WTC11 (cell line): ENCODE results near the gene SLC2A5. TPM values are rescaled to one million over a fixed set of nuclear protein-coding genes. Genes with fewer than 3 reads are reported as not detected.

Experiments
- ATAC-seq: fragments of 200-7000 bp; cut with Tn5 transposase; 2 replicates; pipeline ENCODE4 v1.10.0; 2021; ENCODE audit warnings: mild to moderate bottlenecking, moderate library complexity
- CTCF ChIA-PET: fragments of 300-600 bp; sonication (Branson Sonifier 250); formaldehyde crosslinking; loops from one replicate; lab custom pipeline; 2021; ENCODE audit warnings: antibody characterized with exemption; lab: Charles Lee
- POLR2A ChIA-PET: fragments of 350-600 bp; sonication (Branson Sonifier 250); formaldehyde crosslinking; loops from one replicate; lab custom pipeline; 2021; ENCODE audit warnings: antibody characterized with exemption; lab: Charles Lee
- DNase-seq: peaks from one replicate; pipeline ENCODE4 v3.0.0; 2021; ENCODE audit warnings: low spot score
- H3K27ac Mint-ChIP-seq: 2 replicates; pipeline ENCODE4 v1.8.0; 2021; ENCODE audit warnings: mixed read lengths
- H3K27me3 Mint-ChIP-seq: 2 replicates; pipeline ENCODE4 v1.8.0; 2021; ENCODE audit warnings: low read depth, mild to moderate bottlenecking, moderate library complexity, mixed read lengths
- H3K36me3 Mint-ChIP-seq: 2 replicates; pipeline ENCODE4 v1.8.0; 2021; ENCODE audit warnings: mixed read lengths
- H3K4me1 Mint-ChIP-seq: 2 replicates; pipeline ENCODE4 v1.8.0; 2022; ENCODE audit warnings: mixed read lengths
- H3K4me3 Mint-ChIP-seq: 2 replicates; pipeline ENCODE4 v1.8.0; 2021; ENCODE audit warnings: mild to moderate bottlenecking, moderate library complexity, mixed read lengths
- H3K9me3 Mint-ChIP-seq: 2 replicates; pipeline ENCODE4 v1.8.0; 2021; ENCODE audit warnings: mixed read lengths
- CREB1 ChIP-seq: sonication (generic); formaldehyde crosslinking; IDR thresholded peaks from 2 replicates; pipeline ENCODE4 v1.8.0; 2023; ENCODE audit warnings: mild to moderate bottlenecking, missing genetic modification reagents
- EMX1 ChIP-seq: fragments of 250-450 bp; sonication (Bioruptor Pico); IDR thresholded peaks from 2 replicates; pipeline ENCODE4 v1.8.0; 2021; ENCODE audit warnings: mild to moderate bottlenecking
- ERG ChIP-seq: fragments of 250-450 bp; sonication (Bioruptor Pico); IDR thresholded peaks from 2 replicates; pipeline ENCODE4 v1.8.0; 2021; ENCODE audit warnings: mild to moderate bottlenecking
- FOXP1 ChIP-seq: sonication (generic); formaldehyde crosslinking; IDR thresholded peaks from 2 replicates; pipeline ENCODE4 v1.8.0; 2022; ENCODE audit warnings: missing genetic modification reagents, mild to moderate bottlenecking, moderate library complexity, borderline replicate concordance
- JAZF1 ChIP-seq: fragments of 250-450 bp; sonication (Bioruptor Pico); IDR thresholded peaks from 2 replicates; pipeline ENCODE4 v1.9.0; 2021; ENCODE audit warnings: moderate library complexity, mild to moderate bottlenecking, inconsistent platforms
- KAT7 ChIP-seq: sonication (generic); formaldehyde crosslinking; IDR thresholded peaks from 2 replicates; pipeline ENCODE4 v1.8.1; 2023; ENCODE audit warnings: missing genetic modification reagents, mild to moderate bottlenecking, borderline replicate concordance
- NFATC4 ChIP-seq: fragments of 250-450 bp; sonication (Bioruptor Pico); IDR thresholded peaks from 2 replicates; pipeline ENCODE4 v1.9.0; 2021; ENCODE audit warnings: mild to moderate bottlenecking
- NR1H2 ChIP-seq: sonication (generic); formaldehyde crosslinking; IDR thresholded peaks from 2 replicates; pipeline ENCODE4 v1.9.0; 2021; ENCODE audit warnings: mild to moderate bottlenecking, moderate library complexity, missing genetic modification reagents
- RELA ChIP-seq: sonication (generic); formaldehyde crosslinking; IDR thresholded peaks from 2 replicates; pipeline ENCODE4 v1.8.1; 2022; ENCODE audit warnings: missing genetic modification reagents, mild to moderate bottlenecking, borderline replicate concordance
- SMAD3 ChIP-seq: sonication (generic); formaldehyde crosslinking; IDR thresholded peaks from 2 replicates; pipeline ENCODE4 v1.8.0; 2022; ENCODE audit warnings: missing genetic modification reagents, mild to moderate bottlenecking, borderline replicate concordance
- STAT6 ChIP-seq: sonication (generic); formaldehyde crosslinking; conservative IDR thresholded peaks from 2 replicates; pipeline ENCODE4 v1.8.1; 2023; ENCODE audit warnings: mild to moderate bottlenecking, low read depth, missing genetic modification reagents, moderate library complexity
- TEAD1 ChIP-seq: sonication (generic); formaldehyde crosslinking; IDR thresholded peaks from 2 replicates; pipeline ENCODE4 v1.8.0; 2022; ENCODE audit warnings: mild to moderate bottlenecking, missing genetic modification reagents
- ZBTB21 ChIP-seq: sonication (generic); formaldehyde crosslinking; IDR thresholded peaks from 2 replicates; pipeline ENCODE4 v1.8.1; 2023; ENCODE audit warnings: mild to moderate bottlenecking, missing genetic modification reagents, borderline replicate concordance
- ZMAT4 ChIP-seq: fragments of 250-450 bp; sonication (Bioruptor Pico); IDR thresholded peaks from 2 replicates; pipeline ENCODE4 v1.9.0; 2021; ENCODE audit warnings: mild to moderate bottlenecking
- ZNF219 ChIP-seq: sonication (generic); formaldehyde crosslinking; IDR thresholded peaks from 2 replicates; pipeline ENCODE4 v1.8.0; 2023; ENCODE audit warnings: missing genetic modification reagents, mild to moderate bottlenecking, borderline replicate concordance
- ZNF281 ChIP-seq: sonication (generic); formaldehyde crosslinking; IDR thresholded peaks from 2 replicates; pipeline ENCODE4 v1.8.0; 2023; ENCODE audit warnings: mild to moderate bottlenecking, missing genetic modification reagents
- ZNF416 ChIP-seq: fragments of 250-450 bp; sonication (Bioruptor Pico); IDR thresholded peaks from 2 replicates; pipeline ENCODE4 v1.9.0; 2021; ENCODE audit warnings: mild to moderate bottlenecking, inconsistent platforms
- ZNF671 ChIP-seq: fragments of 250-450 bp; sonication (Bioruptor Pico); IDR thresholded peaks from 2 replicates; pipeline ENCODE4 v1.8.0; 2021; ENCODE audit warnings: mild to moderate bottlenecking
- total RNA-seq: library from RNA; stranded (reverse); gene quantifications from 3 replicates; pipeline ENCODE4 v1.2.3, GENCODE V29; 2021
- TF ChIP-seq, protein P1 (sequence below): sonication (generic); formaldehyde crosslinking; IDR thresholded peaks from 2 replicates; pipeline ENCODE4 v1.8.1; 2022; ENCODE audit warnings: mild to moderate bottlenecking, missing genetic modification reagents, moderate library complexity, borderline replicate concordance
- TF ChIP-seq, protein P2 (sequence below): sonication (generic); formaldehyde crosslinking; IDR thresholded peaks from 2 replicates; pipeline ENCODE4 v1.8.1; 2022; ENCODE audit warnings: low read depth, missing genetic modification reagents, borderline replicate concordance

The SLC2A5 gene
- total RNA-seq, 1 experiment from 2014 or later: 0.04 TPM

DNA sequence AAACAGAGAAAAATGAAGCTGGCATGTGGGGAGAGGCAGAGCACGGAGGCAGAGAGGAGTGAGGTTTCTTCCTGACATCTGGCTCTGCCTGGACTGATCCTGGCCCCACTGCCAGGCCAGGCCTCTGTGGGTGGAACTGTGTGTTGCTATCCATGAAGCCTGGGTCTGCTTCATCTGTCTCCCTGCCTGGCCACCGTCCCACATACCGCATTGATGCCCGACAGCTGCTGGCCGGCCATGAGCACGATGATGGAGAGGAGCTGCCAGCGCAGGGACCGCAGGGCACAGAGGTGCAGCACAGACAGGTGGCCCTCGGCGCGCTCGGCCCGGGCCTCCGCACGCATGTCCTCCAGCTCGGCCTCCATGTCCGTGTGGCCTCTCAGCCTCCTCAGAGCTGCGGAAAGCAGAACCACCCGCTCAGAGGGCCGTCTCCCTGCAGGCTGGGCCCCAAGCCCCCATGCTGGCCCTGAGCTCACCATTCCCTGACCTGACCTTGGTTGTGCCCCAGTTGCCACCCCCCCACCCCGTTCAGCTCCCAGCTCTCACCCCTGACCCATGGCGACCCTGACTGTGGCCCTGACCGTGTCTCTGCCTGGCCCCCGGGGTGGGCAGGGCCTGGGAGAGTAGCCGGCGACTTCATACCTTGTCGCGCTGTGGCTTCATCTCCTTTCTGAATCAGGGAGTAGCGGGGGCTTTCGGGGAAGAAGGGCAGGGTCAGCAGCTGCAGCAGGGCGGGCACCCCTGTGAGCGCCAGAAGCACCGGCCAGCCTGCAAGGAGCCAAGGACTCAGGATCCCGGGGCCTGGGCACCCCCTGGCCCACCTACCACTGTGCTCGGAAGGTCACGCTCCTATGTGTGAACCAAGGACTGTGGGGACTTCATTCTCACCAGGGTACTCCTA is 54.7 kb downstream of the SLC2A5 start (continued):
- TF ChIP-seq JAZF1: no peak
- no peak for TF ChIP-seq KAT7 (CRISPR knock-in tag)
- no peak for TF ChIP-seq TEAD1 (CRISPR knock-in tag)

- H3K36me3 Mint-ChIP-seq: no peaks in the 10 kb centered on the region
- no peaks in the 10 kb centered on the region; the same call in 1 of the 2 replicates for H3K27me3 Mint-ChIP-seq
- H3K27ac Mint-ChIP-seq: no peak overlapping the region
- ATAC-seq (no peak), DNase-seq (no peak)
- POLR2A ChIA-PET: no interaction called here
- CTCF ChIA-PET: interaction anchor here (0.6 to 2.7 kb wide), 5 partner anchors 9 to 1023 kb away, joined by 3 to 35 read pairs (median 5); no protein-coding TSS in a partner anchor
- TF ChIP-seq NR1H2 (CRISPR knock-in tag) (no peak), ZNF219 (no peak), CREB1 (CRISPR knock-in tag) (no peak), ZBTB21 (CRISPR knock-in tag) (no peak), ERG (CRISPR knock-in tag) (no peak), ZMAT4 (CRISPR knock-in tag) (no peak), EMX1 (CRISPR knock-in tag) (no peak), TEAD1 (CRISPR knock-in tag) (no peak), RELA (CRISPR knock-in tag) (no peak), SMAD3 (CRISPR knock-in tag) (no peak), STAT6 (CRISPR knock-in tag) (no peak), ZNF281 (CRISPR knock-in tag) (no peak), NFATC4 (CRISPR knock-in tag) (no peak), ZNF416 (CRISPR knock-in tag) (no peak), ZNF671 (CRISPR knock-in tag) (no peak), FOXP1 (CRISPR knock-in tag) (no peak)
- TF ChIP-seq, protein P1, sequence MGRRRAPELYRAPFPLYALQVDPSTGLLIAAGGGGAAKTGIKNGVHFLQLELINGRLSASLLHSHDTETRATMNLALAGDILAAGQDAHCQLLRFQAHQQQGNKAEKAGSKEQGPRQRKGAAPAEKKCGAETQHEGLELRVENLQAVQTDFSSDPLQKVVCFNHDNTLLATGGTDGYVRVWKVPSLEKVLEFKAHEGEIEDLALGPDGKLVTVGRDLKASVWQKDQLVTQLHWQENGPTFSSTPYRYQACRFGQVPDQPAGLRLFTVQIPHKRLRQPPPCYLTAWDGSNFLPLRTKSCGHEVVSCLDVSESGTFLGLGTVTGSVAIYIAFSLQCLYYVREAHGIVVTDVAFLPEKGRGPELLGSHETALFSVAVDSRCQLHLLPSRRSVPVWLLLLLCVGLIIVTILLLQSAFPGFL: no peak
- TF ChIP-seq, protein P2, sequence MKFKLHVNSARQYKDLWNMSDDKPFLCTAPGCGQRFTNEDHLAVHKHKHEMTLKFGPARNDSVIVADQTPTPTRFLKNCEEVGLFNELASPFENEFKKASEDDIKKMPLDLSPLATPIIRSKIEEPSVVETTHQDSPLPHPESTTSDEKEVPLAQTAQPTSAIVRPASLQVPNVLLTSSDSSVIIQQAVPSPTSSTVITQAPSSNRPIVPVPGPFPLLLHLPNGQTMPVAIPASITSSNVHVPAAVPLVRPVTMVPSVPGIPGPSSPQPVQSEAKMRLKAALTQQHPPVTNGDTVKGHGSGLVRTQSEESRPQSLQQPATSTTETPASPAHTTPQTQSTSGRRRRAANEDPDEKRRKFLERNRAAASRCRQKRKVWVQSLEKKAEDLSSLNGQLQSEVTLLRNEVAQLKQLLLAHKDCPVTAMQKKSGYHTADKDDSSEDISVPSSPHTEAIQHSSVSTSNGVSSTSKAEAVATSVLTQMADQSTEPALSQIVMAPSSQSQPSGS (CRISPR knock-in tag): no peak
- peaks cover 3% of the 10 kb centered on the region; the same call in 1 of the 2 replicates for H3K4me1 Mint-ChIP-seq
- H3K4me3 Mint-ChIP-seq: no peak overlapping the region
- H3K9me3 Mint-ChIP-seq: no peaks in the 10 kb centered on the region
Measured at GRCh38 chr1:9013819-9014218, 55.6 kb downstream of the SLC2A5 start.
